K562 (cell line): Measurements from ENCODE around the gene EIF4G1. TPM values are rescaled to one million over a fixed set of nuclear protein-coding genes. Genes with fewer than 3 reads are reported as not detected.
A peak's percentile ranks its signal among the peaks of the same experiment; 100 is the strongest.

Experiments
- ADNP ChIP-seq: fragments of 200-800 bp; sonication (Bioruptor generic); IDR thresholded peaks from 2 replicates; pipeline ENCODE4 v1.6.1; 2016; ENCODE audit warnings: missing genetic modification characterization, missing compliant biosample characterization
- DIDO1 ChIP-seq: fragments of 450-650 bp; IDR thresholded peaks from 2 replicates; pipeline ENCODE4 v1.6.1; 2016; ENCODE audit warnings: low read depth, missing biosample characterization, missing genetic modification characterization
- DPF2 ChIP-seq: fragments of 450-650 bp; IDR thresholded peaks from 2 replicates; pipeline ENCODE4 v1.6.1; 2016
- GABPB2 ChIP-seq: fragments of 250-450 bp; sonication (Bioruptor Pico); conservative IDR thresholded peaks from 2 replicates; pipeline ENCODE4 v1.5.1; 2021; ENCODE audit warnings: mild to moderate bottlenecking
- GATAD2B ChIP-seq: fragments of 450-650 bp; IDR thresholded peaks from 2 replicates; pipeline ENCODE4 v1.6.1; 2017; ENCODE audit warnings: mild to moderate bottlenecking, borderline replicate concordance
- HMBOX1 ChIP-seq: sonication (generic); IDR thresholded peaks from 2 replicates; pipeline ENCODE4 v1.6.1; 2016
- HNRNPLL ChIP-seq: fragments of 200-400 bp; formaldehyde crosslinking; IDR thresholded peaks from 2 replicates; pipeline ENCODE4 v1.6.1; 2017; ENCODE audit warnings: low read length, low read depth, mild to moderate bottlenecking; ENCODE audit not compliant: poor library complexity, severe bottlenecking
- JUNB ChIP-seq: fragments of 450-650 bp; formaldehyde crosslinking; conservative IDR thresholded peaks from 2 replicates; pipeline ENCODE4 v1.4.0; 2020; ENCODE audit warnings: mild to moderate bottlenecking
- KDM4B ChIP-seq, 2 experiments: fragments of 450-650 bp in 1 of 2; sonication (generic) in 1 of 2; IDR thresholded peaks; 2 replicates each; pipeline ENCODE4 v1.6.1; 2016 to 2017; ENCODE audit warnings: borderline replicate concordance in 2 of 2, antibody characterized with exemption in 1 of 2, low read depth in 1 of 2, mild to moderate bottlenecking in 1 of 2
- KHSRP ChIP-seq: fragments of 450-650 bp; IDR thresholded peaks from 2 replicates; pipeline ENCODE4 v1.6.1; 2017
- KLF1 ChIP-seq: fragments of 450-650 bp; IDR thresholded peaks from 2 replicates; pipeline ENCODE4 v1.6.1; 2016; ENCODE audit warnings: missing genetic modification characterization, missing compliant biosample characterization
- MEF2A ChIP-seq: IDR thresholded peaks from 2 replicates; pipeline ENCODE4 v1.6.1; 2011; ENCODE audit warnings: low read depth, mild to moderate bottlenecking, low read length, moderate library complexity; ENCODE audit not compliant: control insufficient read depth
- NBN ChIP-seq: fragments of 450-650 bp; IDR thresholded peaks from 2 replicates; pipeline ENCODE4 v1.6.1; 2016; ENCODE audit warnings: low read depth, mild to moderate bottlenecking
- NCOA4 ChIP-seq: fragments of 450-650 bp; IDR thresholded peaks from 2 replicates; pipeline ENCODE4 v1.6.1; 2018; ENCODE audit warnings: mild to moderate bottlenecking; ENCODE audit not compliant: partially characterized antibody
- PTBP1 ChIP-seq: fragments of 200-400 bp; formaldehyde crosslinking; IDR thresholded peaks from 2 replicates; pipeline ENCODE4 v1.6.1; 2017; ENCODE audit warnings: low read depth, low read length
- RBM34 ChIP-seq: fragments of 200-400 bp; formaldehyde crosslinking; IDR thresholded peaks from 2 replicates; pipeline ENCODE4 v1.6.1; 2018; ENCODE audit warnings: low read length, borderline replicate concordance; ENCODE audit not compliant: insufficient read depth
- RHOXF2B ChIP-seq: fragments of 250-450 bp; sonication (Bioruptor Pico); conservative IDR thresholded peaks from 2 replicates; pipeline ENCODE4 v1.5.1; 2021
- SREBF2 ChIP-seq: sonication (generic); formaldehyde crosslinking; IDR thresholded peaks from 2 replicates; pipeline ENCODE4 v1.4.0; 2020; ENCODE audit warnings: mild to moderate bottlenecking, missing genetic modification reagents
- SRF ChIP-seq, 2 experiments: fragments of 250-450, 450-650 bp in 1 of 2; sonication (Bioruptor Pico) in 1 of 2; sonication (generic) in 1 of 2; formaldehyde crosslinking; IDR thresholded peaks; 2 replicates each; pipeline versions ENCODE4 v1.5.0 to v1.5.1; 2020 to 2022; ENCODE audit warnings: mild to moderate bottlenecking in 1 of 2, missing genetic modification reagents in 1 of 2
- SRSF3 ChIP-seq: fragments of 200-400 bp; formaldehyde crosslinking; IDR thresholded peaks from 2 replicates; pipeline ENCODE4 v1.6.1; 2016; ENCODE audit warnings: mild to moderate bottlenecking, low read length, moderate library complexity; ENCODE audit not compliant: insufficient read depth
- STAG1 ChIP-seq: sonication (generic); formaldehyde crosslinking; IDR thresholded peaks from 2 replicates; pipeline ENCODE4 v1.5.0; 2020; ENCODE audit warnings: missing genetic modification reagents, borderline replicate concordance
- TCFL5 ChIP-seq: fragments of 250-450 bp; sonication (Bioruptor Pico); conservative IDR thresholded peaks from 2 replicates; pipeline ENCODE4 v1.6.1; 2021; ENCODE audit warnings: mild to moderate bottlenecking, moderate library complexity, matching md5 sums
- U2AF2 ChIP-seq: fragments of 200-400 bp; formaldehyde crosslinking; optimal IDR thresholded peaks from 2 replicates; pipeline ENCODE3; 2017; ENCODE audit warnings: low read depth, mild to moderate bottlenecking, low read length
- USF2 ChIP-seq: sonication (generic); formaldehyde crosslinking; IDR thresholded peaks from 2 replicates; pipeline ENCODE4 v1.5.0; 2020; ENCODE audit warnings: missing genetic modification reagents
- ZNF146 ChIP-seq: IDR thresholded peaks from one replicate; pipeline ENCODE4 v1.6.1; 2018; ENCODE audit warnings: missing compliant biosample characterization; ENCODE audit not compliant: unreplicated experiment
- ZNF384 ChIP-seq: IDR thresholded peaks from 2 replicates; pipeline ENCODE4 v1.6.1; 2012; ENCODE audit warnings: low read depth, low read length, improper control_type of control experiment
- ZNF445 ChIP-seq: fragments of 250-450 bp; sonication (Bioruptor Pico); IDR thresholded peaks from 2 replicates; pipeline ENCODE4 v1.4.0; 2020; ENCODE audit warnings: low read depth, mild to moderate bottlenecking, moderate library complexity
- ZNF707 ChIP-seq: fragments of 250-450 bp; sonication (Bioruptor Pico); conservative IDR thresholded peaks from 2 replicates; pipeline ENCODE4 v1.8.0; 2022; ENCODE audit warnings: inconsistent platforms, mild to moderate bottlenecking, moderate library complexity
- ZNF764 ChIP-seq: fragments of 250-450 bp; sonication (Bioruptor Pico); IDR thresholded peaks from 2 replicates; pipeline ENCODE4 v1.4.0; 2020; ENCODE audit warnings: low read depth, mild to moderate bottlenecking, moderate library complexity
- polyA plus RNA-seq, 8 experiments: library from polyadenylated mRNA; depleted of rRNA in 4 of 8; stranded (reverse) in 5 of 8; unstranded in 3 of 8; fragments of >200 nt; fragmentation: Nextera tagmentation in 2 of 8; fragmentation: Illumina TruSeq in 1 of 8; extraction: Ambion mirVana in 2 of 8; extraction: Trizol in 1 of 8; gene quantifications; 2 replicates each; pipeline versions ENCODE4 v1.2.1 to v1.2.3, GENCODE V29; 2011 to 2014; ENCODE audit warnings: inconsistent platforms in 1 of 8, missing spikeins in 1 of 8
- total RNA-seq, 7 experiments: library from RNA; depleted of rRNA in 6 of 7; stranded (reverse); fragments of >200 nt in 6 of 7; fragmentation: Illumina TruSeq in 2 of 7; extraction: Trizol in 2 of 7; gene quantifications; 2 replicates each; pipeline versions ENCODE4 v1.2.1 to v1.2.3, GENCODE V29; 2011 to 2021; ENCODE audit warnings: low replicate concordance in 1 of 7
- TF ChIP-seq, protein P1 (sequence below), 2 experiments: IDR thresholded peaks; 2 replicates each; pipeline ENCODE4 v1.6.1; 2011; ENCODE audit warnings: borderline replicate concordance in 1 of 2, control low read depth in 1 of 2, low read depth in 1 of 2, low read length in 1 of 2, mild to moderate bottlenecking in 1 of 2, mixed read lengths in 1 of 2, moderate library complexity in 1 of 2; ENCODE audit not compliant: insufficient read depth in 1 of 2, insufficient read length in 1 of 2, poor library complexity in 1 of 2, severe bottlenecking in 1 of 2; ENCODE audit errors: extremely low read depth in 1 of 2

The EIF4G1 gene
- total and polyA plus RNA-seq, 9 of the 15 experiments (the other 6 are each of a cell fraction or from before 2014, with no cell fraction given): 4.6 to 505 (median 155) TPM

- TF ChIP-seq RHOXF2B (no peak), ADNP (tag) (no peak), SRSF3 (no peak), KDM4B (IDR thresholded peaks at IDR 0.05; ENCODE audit: borderline replicate concordance in 2 of 2, low read depth in 1 of 2) (no peak), DIDO1 (tag) (no peak), TCFL5 (CRISPR knock-in tag) (no peak), SRF (CRISPR knock-in tag; IDR thresholded peaks at IDR 0.05) (no peak), GATAD2B (no peak), ZNF146 (CRISPR knock-in tag) (no peak), U2AF2 (no peak), USF2 (CRISPR knock-in tag) (peak; percentile 99), JUNB (CRISPR knock-in tag) (no peak), GABPB2 (no peak), ZNF384 (no peak), DPF2 (0 out of 2 replicates have a peak, but pooled peaks have one; percentile 3), NBN (0 out of 2 replicates have a peak, but pooled peaks have one; percentile 2), ZNF707 (CRISPR knock-in tag) (no peak), ZNF764 (CRISPR knock-in tag) (no peak), KHSRP (no peak), RBM34 (no peak), KLF1 (tag) (no peak), SREBF2 (CRISPR knock-in tag) (no peak), MEF2A (no peak), ZNF445 (no peak), HMBOX1 (no peak), STAG1 (CRISPR knock-in tag) (no peak), PTBP1 (no peak), NCOA4 (no peak), HNRNPLL (no peak)
- TF ChIP-seq, protein P1, sequence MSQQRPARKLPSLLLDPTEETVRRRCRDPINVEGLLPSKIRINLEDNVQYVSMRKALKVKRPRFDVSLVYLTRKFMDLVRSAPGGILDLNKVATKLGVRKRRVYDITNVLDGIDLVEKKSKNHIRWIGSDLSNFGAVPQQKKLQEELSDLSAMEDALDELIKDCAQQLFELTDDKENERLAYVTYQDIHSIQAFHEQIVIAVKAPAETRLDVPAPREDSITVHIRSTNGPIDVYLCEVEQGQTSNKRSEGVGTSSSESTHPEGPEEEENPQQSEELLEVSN (IDR thresholded peaks at IDR 0.05; ENCODE audit: borderline replicate concordance in 1 of 2, extremely low read depth in 1 of 2, insufficient read depth in 1 of 2, insufficient read length in 1 of 2, low read depth in 1 of 2, low read length in 1 of 2, poor library complexity in 1 of 2, severe bottlenecking in 1 of 2): peak; percentile 40 to 89
Observed at GRCh38 chr3:184314363-184314699, at the start of gene EIF4G1 (continued).
